OCI-LY1 (cell line): ENCODE results near the gene RAB7A.

ENCODE experiments used
- H2AFZ ChIP-seq: fragments of 200-600 bp; sonication (generic), shearing (Covaris generic); 2 replicates; pipeline ENCODE4 v1.6.0; 2014; ENCODE audit warnings: antibody characterized with exemption, mild to moderate bottlenecking, low read length
- H3F3A ChIP-seq: fragments of 200-600 bp; sonication (generic), shearing (Covaris generic); 2 replicates; pipeline ENCODE4 v1.6.0; 2014; ENCODE audit warnings: mild to moderate bottlenecking, antibody characterized with exemption, low read length, moderate library complexity; ENCODE audit not compliant: insufficient read depth
- H3K27ac ChIP-seq: fragments of 200-600 bp; sonication (generic); 2 replicates; pipeline ENCODE4 v1.5.1; 2014; ENCODE audit warnings: low read length, mixed run types, mild to moderate bottlenecking, low read depth; ENCODE audit not compliant: poor library complexity, severe bottlenecking
- H3K27me3 ChIP-seq: fragments of 200-600 bp; sonication (generic); 2 replicates; pipeline ENCODE4 v1.6.0; 2014; ENCODE audit warnings: antibody characterized with exemption, mild to moderate bottlenecking, low read length, moderate library complexity; ENCODE audit not compliant: insufficient read depth
- H3K36me3 ChIP-seq: fragments of 200-600 bp; sonication (generic); 2 replicates; pipeline ENCODE4 v1.6.1; 2014; ENCODE audit warnings: mild to moderate bottlenecking, antibody characterized with exemption, low read length, moderate library complexity, mixed read lengths; ENCODE audit not compliant: insufficient read depth
- H3K4me1 ChIP-seq: fragments of 200-600 bp; sonication (generic); 2 replicates; pipeline ENCODE4 v1.5.1; 2014; ENCODE audit warnings: mild to moderate bottlenecking, low read length, moderate library complexity; ENCODE audit not compliant: insufficient read depth, severe bottlenecking
- H3K4me2 ChIP-seq: fragments of 200-600 bp; sonication (generic), shearing (Covaris generic); 2 replicates; pipeline ENCODE4 v1.6.1; 2014; ENCODE audit warnings: low read length
- H3K4me3 ChIP-seq: fragments of 200-600 bp; sonication (generic); 2 replicates; pipeline ENCODE4 v1.5.1; 2014; ENCODE audit warnings: low read length, low read depth, mild to moderate bottlenecking, mixed read lengths; ENCODE audit not compliant: poor library complexity, severe bottlenecking
- H3K79me2 ChIP-seq: fragments of 200-600 bp; shearing (Covaris generic); 2 replicates; pipeline ENCODE4 v1.6.1; 2016; ENCODE audit warnings: mixed run types, low read length, mixed read lengths; ENCODE audit not compliant: insufficient read depth
- H3K9ac ChIP-seq: fragments of 200-600 bp; sonication (generic), shearing (Covaris generic); 2 replicates; pipeline ENCODE4 v1.6.1; 2014; ENCODE audit warnings: mild to moderate bottlenecking, low read length, mixed read lengths
- H3K9me2 ChIP-seq: fragments of 200-600 bp; sonication (generic), shearing (Covaris generic); 2 replicates; pipeline ENCODE4 v1.6.1; 2014; ENCODE audit warnings: low read depth, mild to moderate bottlenecking, low read length, mixed read lengths
- H3K9me3 ChIP-seq: fragments of 200-600 bp; shearing (Covaris generic); 2 replicates; pipeline ENCODE4 v1.6.1; 2014; ENCODE audit warnings: low read length, mixed read lengths
- H4K20me1 ChIP-seq: fragments of 200-600 bp; sonication (generic), shearing (Covaris generic); 2 replicates; pipeline ENCODE4 v1.6.0; 2016; ENCODE audit warnings: mild to moderate bottlenecking, low read length; ENCODE audit not compliant: insufficient read depth
- CTCF ChIP-seq: fragments of 200-600 bp; sonication (generic), shearing (Covaris generic); IDR thresholded peaks from 2 replicates; pipeline ENCODE4 v1.5.1; 2017; ENCODE audit warnings: mild to moderate bottlenecking, antibody characterized with exemption, low read length, moderate library complexity, mixed read lengths
- EZH2 ChIP-seq: fragments of 200-600 bp; sonication (generic), shearing (Covaris generic); IDR thresholded peaks from 2 replicates; pipeline ENCODE4 v1.8.0; 2017; ENCODE audit warnings: borderline replicate concordance, mixed run types, mild to moderate bottlenecking, antibody characterized with exemption, low read length, moderate library complexity, mixed read lengths

Gene RAB7A

GRCh38 chr3:128697341-128697740, 28.6 kb upstream of the RAB7A start:
- TF ChIP-seq CTCF (no peak), EZH2 (no peak)
- peaks cover 8% of the 10 kb centered on the region for H3K27me3 ChIP-seq
- H4K20me1 ChIP-seq, result no peaks in the 10 kb centered on the region
- no peaks in the 10 kb centered on the region for H3K9me2 ChIP-seq
- H3K79me2 ChIP-seq, result no peaks in the 10 kb centered on the region
- no peaks in the 10 kb centered on the region for H3K9me3 ChIP-seq
- no peaks in the 10 kb centered on the region for H3F3A ChIP-seq
- H3K36me3 ChIP-seq, result no peaks in the 10 kb centered on the region
- no peaks in the 10 kb centered on the region for H3K4me1 ChIP-seq
- H3K9ac ChIP-seq, result no peak overlapping the region
- no peak overlapping the region for H3K4me2 ChIP-seq
- H2AFZ ChIP-seq, result no peak overlapping the region
- no peak overlapping the region for H3K27ac ChIP-seq
- no peak overlapping the region for H3K4me3 ChIP-seq

GRCh38 chr3:128698211-128699047, 27.6 kb upstream of the RAB7A start:
- Histone ChIP-seq H3K4me2 (no peak overlapping the region), H2AFZ (no peak overlapping the region), H3K9me2 (no peaks in the 10 kb centered on the region), H3K79me2 (no peaks in the 10 kb centered on the region), H3K27ac (no peak overlapping the region), H3K36me3 (no peaks in the 10 kb centered on the region), H3K27me3 (no peaks in the 10 kb centered on the region), H3F3A (no peaks in the 10 kb centered on the region), H4K20me1 (no peaks in the 10 kb centered on the region), H3K9me3 (no peaks in the 10 kb centered on the region), H3K4me3 (no peak overlapping the region), H3K4me1 (no peaks in the 10 kb centered on the region), H3K9ac (no peak overlapping the region)
- TF ChIP-seq CTCF (no peak), EZH2 (no peak)

- no peaks in the 10 kb centered on the region for H3K4me1 ChIP-seq
- TF ChIP-seq EZH2, result no peak
- no peak for TF ChIP-seq CTCF
- no peaks in the 10 kb centered on the region for H3K27me3 ChIP-seq
- H3K79me2 ChIP-seq, result no peaks in the 10 kb centered on the region
- no peak overlapping the region for H3K27ac ChIP-seq
- H2AFZ ChIP-seq, result no peak overlapping the region
- H3K9me3 ChIP-seq, result no peaks in the 10 kb centered on the region
- H4K20me1 ChIP-seq, result no peaks in the 10 kb centered on the region
- H3K4me2 ChIP-seq, result no peak overlapping the region
- H3K4me3 ChIP-seq, result no peak overlapping the region
- H3K9ac ChIP-seq, result no peak overlapping the region
- no peaks in the 10 kb centered on the region for H3F3A ChIP-seq
- no peaks in the 10 kb centered on the region for H3K36me3 ChIP-seq
- H3K9me2 ChIP-seq, result no peaks in the 10 kb centered on the region
Measured at GRCh38 chr3:128701342-128702212, 24.4 kb upstream of the RAB7A start.
